Thymus (tissue), 14 donors: ENCODE measurements around the gene MIS18A. TPM values are rescaled to one million over a fixed set of nuclear protein-coding genes. Genes with fewer than 3 reads are reported as not detected.

Source experiments
- DNase-seq, 9 donors: peaks; one replicate each; pipeline ENCODE4 v3.0.0-alpha.2; 2013; ENCODE audit warnings: low spot score in 9 of 9, low read depth in 6 of 9, missing footprints in 1 of 9
- H3K27ac ChIP-seq, 2 donors: one replicate each; pipeline ENCODE4 v1.5.1; 2013; ENCODE audit warnings: control low read depth in 1 of 2, low read depth in 1 of 2, low read length in 1 of 2, mild to moderate bottlenecking in 1 of 2, moderate library complexity in 1 of 2
- H3K27me3 ChIP-seq, 2 donors: one replicate each; pipeline ENCODE4 v1.5.1; 2013; ENCODE audit warnings: low read length in 1 of 2; ENCODE audit not compliant: control insufficient read depth in 2 of 2, insufficient read depth in 1 of 2
- H3K36me3 ChIP-seq, 2 donors: one replicate each; pipeline ENCODE4 v1.5.1; 2013; ENCODE audit warnings: low read length in 1 of 2, mild to moderate bottlenecking in 1 of 2, moderate library complexity in 1 of 2; ENCODE audit not compliant: control insufficient read depth in 2 of 2, insufficient read depth in 2 of 2
- H3K4me1 ChIP-seq, 2 donors: one replicate each; pipeline ENCODE4 v1.5.1; 2013; ENCODE audit warnings: low read length in 2 of 2; ENCODE audit not compliant: control insufficient read depth in 2 of 2, insufficient read depth in 2 of 2
- H3K4me3 ChIP-seq, 2 donors: one replicate each; pipeline ENCODE4 v1.5.1; 2013; ENCODE audit warnings: low read length in 2 of 2, control low read depth in 1 of 2, mild to moderate bottlenecking in 1 of 2
- H3K9me3 ChIP-seq, 2 donors: one replicate each; pipeline ENCODE4 v1.5.1; 2013; ENCODE audit warnings: low read length in 1 of 2, mild to moderate bottlenecking in 1 of 2; ENCODE audit not compliant: control insufficient read depth in 2 of 2, insufficient read depth in 1 of 2
- WGBS: extraction: QIAGEN DNeasy Blood & Tissue Kit; methylation state at CpG from one replicate; pipeline ENCODE4 v1.1.7; 2013; 5-methylcytosine and 5-hydroxymethylcytosine counted together
- long read RNA-seq, 10 donors: transcript quantifications; one replicate each; lab custom pipeline, GENCODE V29; 2026
- polyA plus RNA-seq: library from polyadenylated mRNA; stranded (reverse); fragments of 200-250 nt; gene quantifications from one replicate; pipeline ENCODE4 v1.2.3, GENCODE V29; 2013
- total RNA-seq: library from RNA; stranded (reverse); fragments of 120-200 nt; gene quantifications from one replicate; pipeline ENCODE4 v1.2.4, GENCODE V29; 2013
- donor health status: healthy.

MIS18A gene
- total RNA-seq (16.5 TPM), polyA plus RNA-seq (12.5 TPM)
- long read RNA-seq, donor 1, transcript MIS18A-201 (5 exons, 1,575 nt) = major isoform, 5 of 5 reads
- long read RNA-seq, donor 1, partial matches to known transcripts = 0 of 5 reads
- long read RNA-seq, donor 1, other reads (novel, unspliced or antisense) = 0 of 5 reads
- long read RNA-seq, donor 2, transcript MIS18A-201 (5 exons, 1,575 nt) = major isoform, 52 of 52 reads
- long read RNA-seq, donor 2, partial matches to known transcripts = 0 of 52 reads
- long read RNA-seq, donor 2, other reads (novel, unspliced or antisense) = 0 of 52 reads
- long read RNA-seq, donor 3, transcript MIS18A-201 (5 exons, 1,575 nt) = major isoform, 25 of 25 reads
- long read RNA-seq, donor 3, partial matches to known transcripts = 0 of 25 reads
- long read RNA-seq, donor 3, other reads (novel, unspliced or antisense) = 0 of 25 reads
- long read RNA-seq, donor 4, transcript MIS18A-201 (5 exons, 1,575 nt) = major isoform, 23 of 23 reads
- long read RNA-seq, donor 4, partial matches to known transcripts = 0 of 23 reads
- long read RNA-seq, donor 4, other reads (novel, unspliced or antisense) = 0 of 23 reads
- long read RNA-seq, donor 5, transcript MIS18A-201 (5 exons, 1,575 nt) = major isoform, 28 of 35 reads
- long read RNA-seq, donor 5, partial matches to known transcripts = 7 of 35 reads
- long read RNA-seq, donor 5, other reads (novel, unspliced or antisense) = 0 of 35 reads
- long read RNA-seq, donor 6, transcript MIS18A-201 (5 exons, 1,575 nt) = major isoform, 21 of 21 reads
- long read RNA-seq, donor 6, partial matches to known transcripts = 0 of 21 reads
- long read RNA-seq, donor 6, other reads (novel, unspliced or antisense) = 0 of 21 reads
- long read RNA-seq, donor 7, transcript MIS18A-201 (5 exons, 1,575 nt) = major isoform, 16 of 16 reads
- long read RNA-seq, donor 7, partial matches to known transcripts = 0 of 16 reads
- long read RNA-seq, donor 7, other reads (novel, unspliced or antisense) = 0 of 16 reads
- long read RNA-seq, donor 8, transcript MIS18A-201 (5 exons, 1,575 nt) = major isoform, 8 of 8 reads
- long read RNA-seq, donor 8, partial matches to known transcripts = 0 of 8 reads
- long read RNA-seq, donor 8, other reads (novel, unspliced or antisense) = 0 of 8 reads
- long read RNA-seq, donor 9, transcript MIS18A-201 (5 exons, 1,575 nt) = major isoform, 21 of 21 reads
- long read RNA-seq, donor 9, partial matches to known transcripts = 0 of 21 reads
- long read RNA-seq, donor 9, other reads (novel, unspliced or antisense) = 0 of 21 reads
- long read RNA-seq, donor 10, transcript MIS18A-201 (5 exons, 1,575 nt) = major isoform, 20 of 20 reads
- long read RNA-seq, donor 10, partial matches to known transcripts = 0 of 20 reads
- long read RNA-seq, donor 10, other reads (novel, unspliced or antisense) = 0 of 20 reads

GRCh38 chr21:32278518-32279376 lies at the start of gene MIS18A:
Gene MIS18A (minus strand): TSS chr21:32279049. CDS start chr21:32279014, 35 bp downstream.
- under 1% methylated on average over 69 of the region's 69 CpGs for WGBS
- no peaks in the 10 kb centered on the region for H3K9me3 ChIP-seq
- peaks cover 5 to 10% of the 10 kb centered on the region in 2 donors for H3K4me1 ChIP-seq
- H3K4me3 ChIP-seq = peak within 1 kb of the TSS; percentile 76 to 83
- H3K36me3 ChIP-seq = peaks cover 0 to 2% of the 10 kb centered on the region in 2 donors
- no peaks in the 10 kb centered on the region for H3K27me3 ChIP-seq
- DNase-seq = peak; percentile 77 to 97 (median 88)
- H3K27ac ChIP-seq = peak within 1 kb of the TSS; percentile 72 to 74

- Histone ChIP-seq H3K4me1 (no peaks in the 10 kb centered on the region), H3K4me3 (no peak overlapping the region), H3K36me3 (peaks cover 36 to 48% of the 10 kb centered on the region in 2 donors), H3K27me3 (no peaks in the 10 kb centered on the region), H3K27ac (no peak overlapping the region), H3K9me3 (no peaks in the 10 kb centered on the region)
- WGBS = 97% methylated on average over 3 of the region's 3 CpGs
- DNase-seq = no peak
Measured at GRCh38 chr21:32328595-32328994, 49.7 kb upstream of the MIS18A start.

GRCh38 chr21:32325706-32326105 lies 46.9 kb upstream of the MIS18A start:
- WGBS = 96% methylated on average over 8 of the region's 8 CpGs
- no peaks in the 10 kb centered on the region for H3K9me3 ChIP-seq
- H3K4me1 ChIP-seq = no peaks in the 10 kb centered on the region
- peaks cover 43 to 56% of the 10 kb centered on the region in 2 donors for H3K36me3 ChIP-seq
- H3K27me3 ChIP-seq = no peaks in the 10 kb centered on the region
- no peak for DNase-seq
- H3K27ac ChIP-seq = no peak overlapping the region
- no peak overlapping the region for H3K4me3 ChIP-seq

GRCh38 chr21:32322676-32323075 lies 43.8 kb upstream of the MIS18A start:
- Histone ChIP-seq H3K27me3 (no peaks in the 10 kb centered on the region), H3K9me3 (no peaks in the 10 kb centered on the region), H3K36me3 (peaks cover 63 to 70% of the 10 kb centered on the region in 2 donors), H3K4me1 (no peaks in the 10 kb centered on the region), H3K4me3 (no peak overlapping the region), H3K27ac (no peak overlapping the region)
- DNase-seq = no peak
- WGBS = 97% methylated on average over 10 of the region's 10 CpGs

GRCh38 chr21:32322103-32322502 lies 43.3 kb upstream of the MIS18A start:
- H3K36me3 ChIP-seq = peaks cover 69 to 76% of the 10 kb centered on the region in 2 donors
- H3K4me1 ChIP-seq = no peaks in the 10 kb centered on the region
- 97% methylated on average over 12 of the region's 12 CpGs for WGBS
- H3K27ac ChIP-seq = no peak overlapping the region
- no peaks in the 10 kb centered on the region for H3K27me3 ChIP-seq
- H3K4me3 ChIP-seq = no peak overlapping the region
- H3K9me3 ChIP-seq = no peaks in the 10 kb centered on the region
- no peak for DNase-seq

GRCh38 chr21:32321480-32321879 lies 42.6 kb upstream of the MIS18A start:
- no peaks in the 10 kb centered on the region for H3K27me3 ChIP-seq
- 98% methylated on average over 13 of the region's 13 CpGs for WGBS
- DNase-seq = no peak
- H3K4me3 ChIP-seq = no peak overlapping the region
- no peaks in the 10 kb centered on the region for H3K9me3 ChIP-seq
- H3K27ac ChIP-seq = no peak overlapping the region
- peaks cover 75 to 80% of the 10 kb centered on the region in 2 donors for H3K36me3 ChIP-seq
- no peaks in the 10 kb centered on the region for H3K4me1 ChIP-seq

- Histone ChIP-seq H3K4me1 (no peaks in the 10 kb centered on the region), H3K27me3 (no peaks in the 10 kb centered on the region), H3K36me3 (peaks cover 77 to 80% of the 10 kb centered on the region in 2 donors), H3K4me3 (no peak overlapping the region), H3K9me3 (no peaks in the 10 kb centered on the region), H3K27ac (no peak overlapping the region)
- over 99% methylated on average over 13 of the region's 13 CpGs for WGBS
- DNase-seq = no peak
Measured at GRCh38 chr21:32320726-32321125, 41.9 kb upstream of the MIS18A start.

- H3K36me3 ChIP-seq = peaks cover 75 to 79% of the 10 kb centered on the region in 2 donors
- H3K27me3 ChIP-seq = no peaks in the 10 kb centered on the region
- 97% methylated on average over 6 of the region's 6 CpGs for WGBS
- no peak for DNase-seq
- no peaks in the 10 kb centered on the region for H3K9me3 ChIP-seq
- H3K27ac ChIP-seq = no peak overlapping the region
- H3K4me3 ChIP-seq = no peak overlapping the region
- H3K4me1 ChIP-seq = no peaks in the 10 kb centered on the region
Measured at GRCh38 chr21:32320059-32320458, 41.2 kb upstream of the MIS18A start.
